Hematopoietic multipotent progenitor cell treated with erythropoietin and hydrocortisone succinate and interleukin-3 and kit ligand, for 4 days (in vitro differentiated cells): Measurements from ENCODE around the gene THADA.

Experiments used
- DNase-seq: peaks from one replicate; pipeline ENCODE4 v3.0.0-alpha.2; 2015

The THADA gene

DNA sequence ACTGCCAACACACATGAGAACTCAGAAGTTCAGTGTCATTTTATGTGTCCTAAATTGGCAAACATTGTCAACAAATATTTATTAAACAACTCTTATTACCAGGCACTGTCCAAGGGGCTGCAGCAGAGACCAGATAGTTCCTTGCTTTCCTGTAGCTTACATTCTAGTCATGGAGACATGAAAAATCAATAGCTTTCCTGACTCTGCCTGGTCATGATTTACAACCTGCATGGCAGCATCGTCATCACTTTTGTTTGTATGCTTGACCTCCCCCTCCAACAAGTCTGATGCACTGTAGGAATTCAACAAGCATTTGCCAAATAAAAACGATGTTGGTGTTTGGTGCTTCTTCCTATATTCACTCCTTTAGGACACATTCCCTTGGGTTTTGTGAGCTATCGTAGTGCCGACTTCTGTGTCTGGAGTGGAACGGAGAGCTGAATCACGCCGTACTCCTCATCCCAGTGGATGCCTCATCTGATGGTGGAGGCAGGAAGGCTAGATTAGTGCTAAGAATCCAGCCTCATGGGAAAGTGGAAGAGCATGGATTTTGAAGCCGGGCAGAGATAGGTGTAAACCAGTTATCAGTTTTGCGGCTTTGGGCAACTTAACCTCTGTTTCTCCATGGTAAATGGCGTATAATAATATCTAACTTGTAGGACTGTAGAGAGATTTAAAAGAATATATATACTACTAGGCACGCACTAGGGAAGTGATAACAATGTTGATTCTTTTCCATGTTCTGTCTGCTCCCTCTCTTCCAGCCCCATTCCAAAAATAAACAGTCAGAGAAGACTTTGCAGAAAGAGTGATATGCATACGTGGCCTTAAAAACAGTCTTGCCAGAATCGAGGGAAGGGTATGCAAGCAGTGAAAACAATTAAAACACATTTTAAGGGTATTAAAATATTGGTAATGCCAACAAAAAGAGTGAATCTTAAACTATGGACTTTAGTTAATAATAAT lies 249.0 kb downstream of the THADA start:
- DNase-seq = no peak

DNA sequence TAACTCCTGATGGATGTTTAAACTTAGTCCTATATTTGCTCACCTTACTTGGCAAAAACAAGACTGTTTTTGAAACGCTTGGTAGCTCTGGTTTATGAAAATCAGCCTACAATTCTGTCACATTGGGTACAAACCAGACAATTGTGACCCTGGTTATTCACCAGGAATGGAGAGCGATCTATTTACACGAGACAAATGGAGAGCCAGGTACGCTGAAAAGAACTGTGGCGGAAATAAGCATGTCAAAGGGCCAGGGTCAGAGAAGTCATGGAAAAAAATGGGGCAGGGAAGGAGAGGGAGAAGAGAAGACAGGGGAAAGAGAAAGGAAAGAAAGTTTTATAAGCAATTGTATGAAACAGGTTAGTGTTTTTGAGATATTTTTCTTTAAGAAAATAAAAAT lies 250.0 kb downstream of the THADA start:
- no peak for DNase-seq

DNA sequence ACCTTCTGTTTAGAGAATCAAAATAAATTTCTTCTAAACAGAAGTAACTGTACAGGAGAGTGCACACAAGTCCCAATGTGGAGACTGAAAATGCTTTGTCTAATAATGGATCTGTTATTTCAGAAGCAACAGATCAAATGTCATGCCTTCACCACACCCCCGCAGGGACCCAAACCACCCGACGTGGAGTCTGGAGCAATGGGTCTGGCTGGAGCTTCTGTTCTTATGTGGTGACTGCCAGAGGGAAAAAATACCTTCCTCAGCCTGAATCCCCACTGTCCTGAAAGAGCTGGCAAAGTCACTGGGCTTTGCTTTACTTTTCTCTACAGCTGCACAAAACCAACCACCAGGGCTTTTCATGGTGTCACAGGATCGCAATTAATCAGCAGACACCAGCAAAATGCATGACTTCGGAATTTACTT lies 250.4 kb downstream of the THADA start:
- DNase-seq = no peak

DNA sequence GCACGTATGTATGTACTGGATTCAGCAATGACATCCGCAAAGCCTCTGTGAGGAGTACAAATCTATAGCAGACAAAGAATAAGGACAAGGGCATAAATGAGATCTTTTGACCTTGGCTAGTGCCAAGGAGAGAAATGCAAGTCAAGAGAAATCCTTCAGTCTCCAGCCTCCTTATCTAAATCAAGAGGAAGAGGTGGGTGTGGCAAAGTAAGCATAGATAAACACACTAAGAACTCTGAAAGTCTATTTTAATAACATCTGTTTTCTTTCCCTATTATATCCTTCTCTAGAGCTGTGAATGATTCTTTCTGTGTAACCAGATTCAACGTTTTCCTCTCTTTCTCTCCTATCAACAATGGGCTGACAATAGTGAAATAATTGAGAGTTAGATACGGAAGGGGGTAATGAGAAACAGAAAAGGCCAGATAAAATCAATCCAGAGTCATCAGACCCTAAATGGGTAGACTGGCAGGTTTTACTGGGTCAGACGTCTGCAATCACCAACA lies 250.9 kb downstream of the THADA start:
- peak; percentile 69 for DNase-seq

DNA sequence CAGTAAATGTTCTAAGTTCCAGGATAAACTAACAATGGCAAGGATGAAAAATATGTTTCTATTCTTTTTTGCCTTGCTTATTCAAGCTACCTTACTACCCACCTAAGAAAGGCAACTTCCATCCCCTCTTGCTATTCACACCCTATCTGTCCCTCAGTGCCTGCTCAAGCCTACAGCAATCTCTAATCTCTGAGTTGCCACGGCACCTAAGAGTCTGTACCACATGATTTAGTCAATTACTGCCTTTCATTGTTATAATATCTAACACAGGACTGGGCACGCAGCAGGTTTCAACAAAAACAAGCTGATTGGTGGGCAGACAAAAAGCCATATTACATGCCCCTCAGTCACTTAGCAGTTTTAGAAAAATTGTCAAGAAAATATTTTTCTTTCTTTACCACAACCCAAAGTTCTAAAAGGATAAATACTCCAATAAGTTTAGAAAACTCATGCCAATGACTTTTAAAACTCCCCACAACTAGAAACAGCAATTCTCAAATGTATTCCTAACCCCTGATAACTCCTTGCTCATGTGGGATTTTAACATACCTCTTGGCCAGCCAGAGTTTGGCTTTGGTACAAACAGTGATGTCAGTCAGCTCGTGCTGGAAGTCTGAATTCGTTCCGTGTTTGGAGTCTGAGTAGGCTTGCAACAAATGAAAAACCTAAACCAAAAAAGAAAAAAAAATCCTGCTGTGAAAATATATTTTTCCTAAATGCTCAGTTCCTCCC lies 252.1 kb downstream of the THADA start:
- DNase-seq = peak; percentile 12

DNA sequence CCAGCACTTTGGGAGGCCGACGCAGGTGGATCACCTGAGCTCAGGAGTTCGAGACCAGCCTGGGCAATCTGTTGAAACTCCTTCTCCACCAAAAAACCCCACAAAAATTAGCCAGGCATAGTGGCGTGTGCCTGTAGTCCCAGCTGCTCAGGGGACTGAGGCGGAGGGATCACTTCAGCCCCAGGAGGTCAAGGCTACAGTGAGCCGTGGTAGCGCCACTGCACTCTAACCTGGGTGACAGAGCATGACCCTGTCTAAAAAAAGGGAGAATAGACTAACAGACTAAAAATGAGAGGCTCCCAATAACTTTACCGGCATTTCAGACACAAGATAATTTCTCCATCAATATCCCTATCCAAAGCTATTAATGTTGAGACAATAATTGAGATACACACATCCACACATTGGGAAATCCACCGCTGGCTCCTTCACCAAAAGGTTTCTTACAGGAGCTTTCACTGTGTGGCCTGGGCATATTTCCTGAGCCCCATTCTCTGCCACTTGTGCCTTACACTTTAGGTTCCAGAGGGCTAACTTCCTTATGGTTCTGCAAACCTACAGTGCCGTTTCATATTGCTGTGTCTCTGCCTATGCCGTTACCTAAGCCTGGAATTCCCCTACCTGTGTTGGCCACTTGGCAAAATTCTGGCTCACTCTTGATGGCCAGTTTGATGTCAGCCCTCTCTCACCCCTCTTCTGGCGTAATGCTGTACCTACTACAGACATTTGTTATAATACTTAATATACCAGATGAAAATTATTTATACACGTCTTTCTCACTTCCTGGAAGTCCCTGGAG lies 253.7 kb downstream of the THADA start:
- no peak for DNase-seq

DNA sequence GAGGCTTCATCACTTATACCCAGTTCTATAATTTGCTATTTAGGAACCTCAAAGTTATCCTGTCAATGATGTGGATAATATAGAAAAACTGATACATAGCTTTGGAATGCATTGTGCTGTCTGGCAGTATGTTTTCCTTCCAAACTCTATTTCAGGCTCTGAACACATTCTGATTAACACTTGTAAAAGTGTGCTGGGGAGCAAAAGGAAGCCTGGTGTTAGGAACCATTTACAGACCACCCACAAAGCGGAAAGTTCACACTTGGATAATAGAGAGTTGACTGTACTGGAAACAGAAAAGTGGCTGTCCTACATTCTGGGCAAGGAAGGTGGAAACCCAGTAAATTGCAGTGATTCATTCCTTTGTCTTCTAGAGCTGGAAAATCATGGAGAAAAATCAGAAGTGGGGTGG lies 254.9 kb downstream of the THADA start:
- DNase-seq = no peak

DNA sequence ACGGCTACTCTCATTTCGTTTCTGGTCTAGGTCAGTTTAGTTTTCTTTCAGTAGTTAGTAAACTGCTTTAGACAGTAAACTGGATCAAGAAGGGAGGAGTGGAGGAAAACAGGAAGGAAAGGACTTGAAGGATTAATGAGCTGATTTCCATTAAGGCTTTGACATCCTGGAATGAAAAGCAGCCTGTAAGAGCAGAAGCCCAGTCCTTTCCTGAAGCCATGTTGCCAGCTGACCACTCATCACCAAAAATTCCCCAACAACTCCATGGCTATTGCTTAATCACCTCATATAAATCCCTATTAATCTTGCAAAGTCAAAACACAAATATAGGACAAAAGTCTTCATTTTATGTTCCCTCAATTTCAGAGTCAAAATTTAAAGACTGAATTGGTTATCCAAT lies 255.8 kb downstream of the THADA start:
- no peak for DNase-seq

DNA sequence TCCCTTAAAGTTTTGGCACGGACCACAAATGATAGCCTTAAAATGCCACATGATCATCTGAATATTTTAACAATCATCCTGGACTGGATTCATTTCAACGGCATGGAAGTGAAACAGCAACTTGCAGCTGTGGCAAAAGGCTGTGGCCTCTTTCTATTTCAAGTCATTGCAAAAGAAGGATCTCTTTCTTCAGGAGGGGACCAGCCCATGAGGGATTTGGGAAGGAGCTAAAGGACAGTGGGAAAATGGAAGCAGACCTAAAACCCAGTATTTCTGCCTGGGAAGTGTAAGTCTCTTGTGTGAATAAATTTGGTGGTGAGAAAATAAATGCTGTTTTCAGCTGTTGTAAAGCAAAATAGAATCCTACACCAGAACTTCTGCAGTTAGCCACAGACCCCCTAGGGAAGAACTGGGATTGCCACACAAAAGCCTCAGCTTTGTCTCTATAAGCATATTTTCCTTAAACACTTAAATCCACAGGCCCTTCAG lies 262.1 kb downstream of the THADA start:
- peak; percentile 55 for DNase-seq

DNA sequence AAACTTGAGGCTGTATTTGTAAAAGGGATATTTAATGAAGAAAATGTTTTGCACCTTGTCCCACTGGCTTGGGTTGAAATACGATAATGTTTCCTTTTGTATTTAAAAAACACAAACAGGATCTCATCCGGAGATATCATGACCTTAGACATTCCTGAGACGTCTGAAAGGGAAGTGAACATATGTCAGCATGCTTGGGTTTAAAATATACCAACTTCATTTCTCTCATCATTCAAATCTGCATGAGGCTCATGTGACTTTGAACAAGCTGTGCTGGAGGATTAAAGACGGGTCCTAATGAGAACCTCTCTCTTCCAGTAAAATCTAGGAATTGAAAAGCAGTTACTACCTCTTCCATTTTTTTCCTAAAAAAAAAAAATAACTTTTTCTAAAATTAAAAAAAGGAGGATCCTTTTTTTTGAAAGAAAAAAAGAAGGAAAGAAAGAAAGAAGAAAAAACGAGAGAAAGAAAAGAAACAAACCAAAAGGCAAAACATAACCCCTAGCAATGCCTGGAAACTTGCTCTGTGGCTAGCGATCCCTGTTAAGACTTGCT lies 262.7 kb downstream of the THADA start:
- DNase-seq = no peak

DNA sequence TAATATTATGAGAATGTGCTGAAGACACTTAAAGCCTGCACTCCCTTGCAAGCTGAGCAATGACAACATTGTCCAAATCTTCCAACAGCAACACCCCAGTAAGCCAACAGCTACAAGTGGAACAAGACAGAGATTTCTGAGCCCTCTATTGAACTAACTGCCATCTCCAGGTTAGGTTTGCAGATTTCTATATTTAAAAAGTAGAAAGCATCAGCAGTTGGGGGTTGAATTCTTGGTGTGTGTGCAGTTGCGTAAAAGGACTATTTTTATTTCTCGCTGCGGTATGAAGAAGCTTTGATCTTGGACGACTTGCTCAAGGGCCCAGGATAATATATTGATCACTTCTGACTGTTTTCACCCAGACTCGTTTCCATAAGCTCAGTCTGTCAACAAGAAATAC lies 263.2 kb downstream of the THADA start:
- no peak for DNase-seq

DNA sequence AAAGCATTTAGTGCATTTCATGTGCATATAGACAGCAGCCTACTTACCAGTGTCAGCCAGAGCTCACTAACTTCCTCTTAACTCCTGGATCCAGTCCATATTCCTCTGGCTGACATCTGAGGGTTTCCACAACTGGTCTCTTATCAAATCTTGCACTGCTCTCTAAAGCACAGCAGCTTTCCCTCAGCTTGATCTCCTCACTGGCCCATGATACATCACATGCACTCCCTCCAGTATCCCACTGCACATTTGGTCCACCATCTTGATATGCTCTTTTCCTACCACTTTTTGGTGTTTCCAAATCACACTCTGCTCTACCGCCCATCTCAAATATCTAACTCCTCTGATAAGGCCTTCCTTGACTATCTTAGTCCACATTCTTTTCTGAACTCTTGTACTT lies 264.4 kb downstream of the THADA start:
- DNase-seq = peak; percentile 95

DNA sequence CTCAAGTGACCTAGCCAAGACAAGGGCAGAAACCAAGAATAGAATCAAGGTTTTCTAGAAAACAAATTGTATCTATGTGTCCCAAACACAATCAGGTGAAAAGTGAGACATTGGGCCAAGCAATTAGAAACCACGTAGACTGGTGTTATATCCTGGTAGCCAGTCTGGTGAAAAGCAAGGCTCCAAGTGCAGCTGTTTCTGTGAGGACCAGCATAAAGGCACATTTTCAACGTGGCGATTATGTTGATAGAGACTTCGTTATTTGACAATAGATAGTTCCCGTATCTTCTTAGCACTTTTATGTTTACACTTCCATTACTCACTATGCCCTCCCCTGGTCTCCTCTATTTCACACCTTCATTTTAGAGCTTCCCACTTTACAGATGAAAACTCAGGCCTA lies 266.2 kb downstream of the THADA start:
- DNase-seq = no peak

DNA sequence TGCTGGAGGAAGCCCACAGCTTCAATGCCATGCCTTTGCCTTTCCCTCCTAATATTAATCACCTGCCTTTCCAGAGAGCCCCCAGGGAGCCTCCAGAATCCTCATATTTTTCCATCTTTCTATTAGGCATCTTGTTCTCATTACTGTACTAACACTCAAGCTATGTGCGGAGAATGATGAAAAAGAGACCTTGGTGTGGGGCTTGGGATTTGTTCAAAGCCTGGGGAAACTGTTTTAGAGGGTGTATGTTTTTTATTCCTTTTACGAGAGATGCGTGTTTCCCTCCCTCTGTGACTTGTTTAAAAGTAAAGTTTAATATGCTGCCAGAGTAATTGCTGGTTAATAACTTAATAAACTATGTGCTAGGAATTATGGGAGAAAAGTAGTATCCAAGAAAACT lies 267.0 kb downstream of the THADA start:
- DNase-seq = no peak

DNA sequence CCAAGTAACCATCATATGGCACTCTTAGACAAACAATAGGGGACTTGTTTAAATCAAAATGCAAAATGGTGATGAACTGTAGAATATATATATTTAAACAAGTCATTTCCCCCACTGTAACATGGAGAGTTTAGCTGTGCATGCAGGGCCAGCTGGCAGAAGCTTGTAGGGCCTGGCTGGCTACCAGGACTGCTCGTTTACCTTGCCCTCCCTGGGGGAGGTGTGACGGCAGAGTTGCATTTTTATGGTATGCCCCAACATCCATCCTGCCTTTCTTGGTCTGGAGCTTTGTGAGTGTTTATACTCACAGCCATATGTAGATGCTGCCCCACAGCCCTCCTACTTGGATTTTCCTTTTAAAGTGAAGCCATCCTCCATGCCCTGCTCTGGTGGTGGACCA lies 267.7 kb downstream of the THADA start:
- no peak for DNase-seq

DNA sequence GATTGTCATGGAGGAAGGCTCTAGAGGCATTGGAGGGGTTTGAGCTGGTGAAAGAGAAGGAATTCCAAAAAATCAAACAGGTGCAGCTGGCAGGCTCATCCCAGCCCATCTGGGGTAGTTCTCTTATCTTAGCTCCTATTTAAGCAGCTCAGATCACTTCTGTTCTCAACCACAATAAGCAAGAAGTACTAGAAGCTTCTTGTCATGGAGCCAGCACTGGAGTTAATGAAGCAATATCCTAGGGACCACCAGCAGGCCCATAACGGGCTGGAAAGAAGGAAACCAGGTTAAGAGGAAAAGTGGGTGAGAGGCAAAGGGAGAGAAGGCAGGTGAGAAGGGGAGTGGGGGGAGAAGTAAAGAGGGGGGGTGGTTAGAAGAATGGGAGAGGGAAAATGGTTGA lies 268.7 kb downstream of the THADA start:
- peak; percentile 50 for DNase-seq

DNA sequence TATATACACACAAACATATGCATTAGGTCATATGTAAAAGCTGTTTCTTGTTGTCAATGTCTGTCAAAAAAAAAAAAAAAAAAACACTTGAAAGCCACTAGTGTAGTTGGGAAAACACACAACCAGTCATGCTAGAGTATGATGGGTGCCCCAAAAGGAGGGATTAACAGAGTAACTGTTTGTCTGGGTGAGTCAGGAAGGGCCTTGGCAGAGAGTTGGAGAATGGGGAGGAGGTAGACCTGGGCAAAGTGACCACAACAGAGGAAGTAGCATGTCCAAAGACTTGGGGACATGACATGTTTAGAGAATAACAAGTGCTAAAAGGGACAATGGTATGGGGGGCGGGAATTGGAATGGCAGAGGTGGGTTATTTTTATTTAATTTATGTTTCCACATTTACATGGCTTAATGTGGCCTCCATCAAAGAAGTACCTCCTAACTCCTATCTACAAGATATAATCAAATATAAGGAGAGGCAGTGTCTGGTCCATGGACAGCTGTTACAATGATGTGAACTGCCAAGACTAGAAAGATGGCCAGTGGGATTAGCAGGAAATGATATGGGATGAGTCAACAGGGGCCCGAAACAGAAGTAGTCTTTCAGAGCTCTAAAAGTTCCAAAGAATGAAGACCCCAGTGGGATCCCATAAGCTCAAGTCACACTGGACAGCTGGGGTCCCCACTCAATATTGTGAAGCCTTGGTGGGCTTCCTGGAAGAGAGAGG lies 269.6 kb downstream of the THADA start:
- DNase-seq = peak; percentile 12

DNA sequence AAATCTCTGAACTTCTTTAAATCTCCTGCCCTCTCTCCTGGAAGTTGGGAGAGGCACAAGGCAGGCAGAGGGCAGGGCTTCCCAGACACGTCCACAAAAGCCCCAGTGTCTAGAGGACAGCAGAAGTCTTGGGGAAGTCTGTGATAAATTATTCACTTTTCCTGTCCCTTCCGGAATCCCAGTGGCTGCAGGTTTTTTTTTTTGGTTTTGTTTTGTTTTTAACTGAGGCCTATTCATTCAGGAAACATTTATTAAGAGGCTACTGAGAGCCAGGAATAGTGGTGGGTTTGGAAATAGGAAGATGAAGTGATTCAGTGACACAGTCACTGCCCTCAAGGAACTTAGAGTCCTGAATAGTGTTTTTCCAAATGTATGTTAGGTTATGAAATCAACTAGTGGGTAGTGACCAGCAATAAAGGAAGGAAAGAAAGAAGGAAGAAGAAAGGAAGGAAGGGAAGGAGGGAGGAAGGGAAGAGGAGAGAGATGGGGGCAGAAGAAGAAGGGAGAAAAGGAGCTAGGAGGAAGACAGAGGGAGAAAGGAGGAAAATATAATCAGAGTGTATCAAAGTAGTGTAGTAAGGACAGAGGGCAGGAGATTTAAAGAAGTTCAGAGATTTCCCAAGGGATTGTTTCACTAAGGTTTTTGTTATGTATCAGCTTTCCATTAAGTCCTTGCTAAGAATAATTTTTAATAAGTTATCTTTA lies 270.6 kb downstream of the THADA start:
- DNase-seq = no peak

DNA sequence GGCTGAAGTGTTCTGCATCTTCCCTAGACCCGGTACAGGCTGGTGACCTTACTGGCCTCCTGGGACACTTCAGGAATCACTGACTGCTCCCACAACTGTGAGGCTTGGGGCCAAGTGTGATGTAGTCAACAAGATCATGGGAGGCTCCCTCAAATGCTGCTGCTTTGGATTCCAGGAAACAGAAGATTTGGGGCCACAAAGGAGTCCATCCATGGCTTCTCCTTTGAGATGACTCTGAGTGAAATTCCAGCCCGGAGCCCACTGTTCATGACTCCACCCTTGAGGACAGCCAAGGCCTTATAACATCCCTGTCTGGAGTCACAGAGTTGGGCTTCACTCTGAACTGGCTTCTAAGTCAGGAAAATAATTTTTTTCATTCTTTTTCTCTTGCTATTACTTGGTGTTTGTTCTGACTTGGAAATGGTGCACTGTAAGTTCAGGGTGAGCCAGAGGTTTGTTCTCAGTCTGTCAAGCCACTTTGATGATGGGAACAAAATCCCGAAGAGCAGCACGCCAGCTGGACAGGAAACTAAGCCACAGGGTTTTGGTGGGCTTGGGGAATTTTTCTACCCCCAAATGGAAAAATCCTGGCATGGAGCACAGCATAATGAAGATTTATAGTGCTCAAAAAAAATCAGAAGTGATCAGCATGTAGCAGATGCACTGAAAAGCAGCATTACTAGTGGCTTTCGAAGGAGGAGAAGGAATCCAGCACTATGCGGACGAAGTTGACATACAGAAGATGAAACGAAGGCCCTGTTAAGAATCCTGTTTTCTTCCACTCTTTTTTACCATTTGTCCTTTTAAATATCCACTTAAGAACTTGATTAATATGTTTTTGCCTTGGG lies 271.4 kb downstream of the THADA start:
- DNase-seq = no peak

DNA sequence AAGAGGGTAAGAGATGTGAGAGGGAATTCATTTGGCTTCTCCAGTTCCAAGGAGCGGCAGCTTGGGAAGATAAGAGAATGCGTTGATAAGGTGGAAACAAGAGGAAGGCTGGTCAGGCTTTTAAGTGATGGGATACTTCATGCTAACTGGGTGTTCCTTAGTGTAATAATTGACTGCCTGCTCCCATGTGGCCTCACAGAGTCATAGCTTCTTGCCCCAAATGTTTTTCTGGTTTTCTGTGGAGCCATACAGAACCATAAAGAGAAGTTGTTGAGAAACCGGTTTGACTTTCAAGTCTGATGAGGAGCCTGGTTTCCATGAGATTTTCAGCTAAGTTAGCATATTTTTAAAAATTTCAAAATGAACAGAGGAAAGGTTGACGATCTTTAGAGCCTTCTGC lies 272.0 kb downstream of the THADA start:
- no peak for DNase-seq
